Activated T-cell treated with anti-CD3 and anti-CD28 coated beads, Interleukin-2, amount 50 U/mL, for 24 hours (primary cell): ENCODE results near the gene SDCCAG8.
A peak's percentile ranks its signal among the peaks of the same experiment; 100 is the strongest.

Source experiments
- DNase-seq: peaks from one replicate; pipeline ENCODE4 v3.0.0-alpha.2; 2020
- H3K27ac Mint-ChIP-seq: 2 replicates; pipeline ENCODE4 v1.8.0; 2020; ENCODE audit warnings: mild to moderate bottlenecking, mixed read lengths
- H3K27me3 Mint-ChIP-seq: 2 replicates; pipeline ENCODE4 v1.8.0; 2020; ENCODE audit warnings: mixed read lengths
- H3K36me3 Mint-ChIP-seq: 2 replicates; pipeline ENCODE4 v1.8.0; 2020; ENCODE audit warnings: low read depth, mixed read lengths
- H3K4me1 Mint-ChIP-seq: 2 replicates; pipeline ENCODE4 v1.8.0; 2020; ENCODE audit warnings: low read depth, mixed read lengths
- H3K4me3 Mint-ChIP-seq: 2 replicates; pipeline ENCODE4 v1.8.0; 2020; ENCODE audit warnings: mild to moderate bottlenecking, moderate library complexity, mixed read lengths
- H3K9me3 Mint-ChIP-seq: 2 replicates; pipeline ENCODE4 v1.8.0; 2020; ENCODE audit warnings: mixed read lengths

SDCCAG8 gene

DNA sequence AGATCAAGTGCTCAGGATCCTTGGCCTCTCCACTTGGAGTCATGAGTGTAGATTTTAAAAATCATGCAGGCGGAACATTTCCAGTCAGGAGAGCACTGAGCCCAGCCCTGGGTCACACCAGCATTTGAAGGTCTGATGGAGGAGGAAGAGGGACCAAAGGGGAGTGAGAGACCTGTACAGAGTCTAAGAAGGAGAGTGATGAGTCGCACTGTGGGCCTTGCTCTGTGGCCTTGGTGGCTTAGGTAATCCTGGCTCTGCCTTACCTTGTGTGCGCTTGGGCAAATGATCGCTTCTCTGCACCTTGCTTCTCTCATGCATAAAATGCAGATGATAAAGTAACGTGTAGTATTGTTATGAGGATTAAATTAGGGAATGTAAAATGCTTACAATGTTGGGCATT, 225.3 kb downstream of the SDCCAG8 start:
- no peaks in the 10 kb centered on the region for H3K27me3 Mint-ChIP-seq
- peaks cover 3% of the 10 kb centered on the region for H3K36me3 Mint-ChIP-seq
- peaks cover 24% of the 10 kb centered on the region for H3K4me1 Mint-ChIP-seq
- no peak overlapping the region for H3K27ac Mint-ChIP-seq
- DNase-seq = no peak
- no peaks in the 10 kb centered on the region for H3K9me3 Mint-ChIP-seq
- H3K4me3 Mint-ChIP-seq = no peak overlapping the region

DNA sequence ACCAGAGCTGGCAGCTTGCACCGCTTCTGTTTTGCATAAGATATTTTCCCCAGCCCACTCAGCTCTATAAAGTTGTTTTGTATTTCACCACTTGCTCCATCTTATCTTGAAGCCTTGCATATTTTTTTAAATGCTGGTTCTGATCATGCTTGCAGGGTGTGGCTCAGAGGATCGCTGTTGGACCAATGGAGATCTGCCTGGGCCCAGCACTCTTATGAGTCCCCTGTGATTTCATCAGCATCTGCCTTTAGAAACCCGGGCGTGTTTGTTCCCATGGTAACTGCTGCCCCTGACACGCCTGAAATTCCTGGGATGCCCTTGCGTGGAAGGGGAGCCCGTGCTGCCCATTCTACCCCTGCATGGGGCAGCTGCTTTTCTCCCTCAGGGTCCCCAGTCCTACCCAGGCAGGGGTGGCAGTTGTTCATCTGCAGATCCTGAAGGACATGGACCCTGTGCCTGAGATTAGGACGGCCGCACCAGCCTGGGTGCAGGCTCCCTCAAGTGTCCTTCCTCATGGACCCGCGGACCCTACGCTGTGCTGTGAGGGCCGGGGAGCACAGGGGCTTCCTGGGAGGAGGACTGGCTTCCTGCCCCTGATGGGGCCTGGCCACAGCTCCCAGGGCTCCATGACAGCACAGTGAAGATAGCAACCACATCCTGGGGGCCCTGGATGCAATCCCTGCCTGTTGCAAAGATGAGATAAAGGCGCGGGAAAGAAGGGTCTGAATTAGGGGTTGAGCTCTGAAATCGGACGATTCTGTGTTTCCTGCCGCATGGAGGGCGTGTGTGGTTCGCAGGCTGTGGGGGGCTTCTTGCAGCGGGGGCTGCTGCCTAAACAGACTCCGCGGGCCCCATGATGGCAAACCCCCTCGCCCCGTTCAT, 226.5 kb downstream of the SDCCAG8 start:
- Mint-ChIP-seq H3K4me3 (peak overlapping the region; percentile 68), H3K27me3 (no peaks in the 10 kb centered on the region), H3K4me1 (peaks cover 24% of the 10 kb centered on the region), H3K36me3 (no peaks in the 10 kb centered on the region), H3K27ac (peak overlapping the region; percentile 52), H3K9me3 (no peaks in the 10 kb centered on the region)
- DNase-seq = no peak

DNA sequence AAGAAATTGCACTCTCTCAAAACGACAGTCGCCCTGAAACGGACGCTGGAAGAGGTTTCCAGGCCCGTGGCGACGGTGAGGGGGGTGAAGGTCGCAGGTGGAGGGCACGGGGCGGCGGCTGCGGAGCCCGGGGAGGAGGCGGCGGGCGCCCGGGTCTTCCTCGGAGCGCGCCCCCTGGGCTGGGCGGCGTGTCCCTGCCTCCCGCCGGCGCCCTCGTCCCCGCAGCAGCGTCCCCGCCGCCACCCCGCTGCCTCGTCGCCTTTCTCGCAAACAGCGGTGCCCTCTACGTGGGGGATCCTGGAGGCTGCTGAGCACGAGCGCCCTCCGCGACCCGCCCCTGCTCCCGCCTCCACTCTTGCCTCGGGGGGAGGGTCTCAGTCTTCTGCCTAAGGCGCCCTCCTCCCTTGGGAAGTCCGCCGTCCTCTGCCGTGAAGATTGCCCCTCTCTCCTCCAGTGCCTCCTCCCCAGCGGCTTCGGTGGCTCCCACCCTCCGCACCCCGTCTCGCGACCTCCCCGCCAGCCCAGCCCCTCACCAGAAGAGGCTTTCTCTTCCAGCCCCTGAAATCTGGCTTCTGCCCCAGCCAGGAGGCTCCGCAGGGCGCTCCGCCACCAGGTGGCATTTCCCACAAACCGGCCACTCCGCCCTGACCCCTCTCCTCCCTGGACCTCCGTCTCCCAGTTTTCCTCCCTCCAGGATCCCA, 227.4 kb downstream of the SDCCAG8 start:
- no peaks in the 10 kb centered on the region for H3K27me3 Mint-ChIP-seq
- H3K36me3 Mint-ChIP-seq = no peaks in the 10 kb centered on the region
- H3K9me3 Mint-ChIP-seq = no peaks in the 10 kb centered on the region
- peak overlapping the region; percentile 68 for H3K4me3 Mint-ChIP-seq
- H3K27ac Mint-ChIP-seq = peak overlapping the region; percentile 57
- peaks cover 24% of the 10 kb centered on the region for H3K4me1 Mint-ChIP-seq
- peak; percentile 46 for DNase-seq

DNA sequence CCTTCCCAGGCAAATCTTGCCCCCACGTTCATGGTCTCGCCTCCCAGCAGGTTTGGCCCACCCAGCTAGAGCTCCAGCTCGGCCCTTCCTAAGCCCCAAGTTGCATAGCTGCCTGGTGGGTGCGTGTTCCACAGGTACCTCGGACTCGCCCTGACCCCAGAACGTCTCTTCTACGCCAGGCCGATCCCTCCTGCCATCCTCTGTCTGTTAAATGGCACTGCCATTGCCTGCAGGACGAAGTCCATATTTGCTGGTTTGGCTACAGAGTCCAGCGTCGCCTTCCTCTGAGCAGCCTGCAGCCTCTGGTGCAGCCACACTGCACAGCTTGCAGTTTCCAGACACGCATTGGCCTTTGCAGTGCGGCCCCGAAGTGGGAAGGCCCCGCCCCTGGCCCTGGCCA, 228.1 kb downstream of the SDCCAG8 start:
- H3K4me1 Mint-ChIP-seq = peaks cover 24% of the 10 kb centered on the region
- peak overlapping the region; percentile 68 for H3K4me3 Mint-ChIP-seq
- DNase-seq = no peak
- peak overlapping the region; percentile 57 for H3K27ac Mint-ChIP-seq
- peaks cover 3% of the 10 kb centered on the region for H3K36me3 Mint-ChIP-seq
- no peaks in the 10 kb centered on the region for H3K9me3 Mint-ChIP-seq
- H3K27me3 Mint-ChIP-seq = no peaks in the 10 kb centered on the region

DNA sequence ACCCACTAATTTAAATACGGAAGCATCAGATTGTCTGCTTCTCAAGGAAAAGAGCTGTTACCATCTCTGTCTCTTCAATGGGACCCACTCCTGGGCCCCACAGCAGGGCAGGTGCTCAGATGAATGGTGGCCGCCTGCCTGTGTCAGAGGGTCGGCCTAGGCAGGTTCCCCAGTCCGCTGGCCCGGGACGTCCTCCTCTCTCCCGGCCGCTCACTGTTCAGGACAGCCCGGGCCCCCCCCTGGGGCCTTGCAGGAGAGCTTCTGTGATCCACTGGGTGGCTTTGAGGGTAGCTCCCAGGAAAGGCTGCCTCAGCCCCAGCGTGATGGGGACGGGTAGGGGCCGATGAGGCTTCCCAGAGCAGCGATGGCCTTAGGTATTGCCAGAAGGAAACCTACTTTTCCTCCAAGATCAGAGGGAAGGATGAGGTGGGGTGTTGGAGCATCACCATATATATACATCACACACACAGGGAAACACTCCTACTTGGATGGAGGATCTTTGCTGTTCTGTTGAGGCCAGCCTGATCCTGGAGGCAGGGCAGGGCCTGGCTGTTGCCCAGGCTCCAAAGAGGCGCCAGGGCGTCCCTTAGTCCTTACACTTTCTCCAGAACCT, 231.3 kb downstream of the SDCCAG8 start:
- no peak for DNase-seq
- peaks cover 10% of the 10 kb centered on the region for H3K36me3 Mint-ChIP-seq
- H3K9me3 Mint-ChIP-seq = no peaks in the 10 kb centered on the region
- no peak overlapping the region for H3K27ac Mint-ChIP-seq
- peaks cover 13% of the 10 kb centered on the region for H3K4me1 Mint-ChIP-seq
- H3K27me3 Mint-ChIP-seq = no peaks in the 10 kb centered on the region
- H3K4me3 Mint-ChIP-seq = no peak overlapping the region

DNA sequence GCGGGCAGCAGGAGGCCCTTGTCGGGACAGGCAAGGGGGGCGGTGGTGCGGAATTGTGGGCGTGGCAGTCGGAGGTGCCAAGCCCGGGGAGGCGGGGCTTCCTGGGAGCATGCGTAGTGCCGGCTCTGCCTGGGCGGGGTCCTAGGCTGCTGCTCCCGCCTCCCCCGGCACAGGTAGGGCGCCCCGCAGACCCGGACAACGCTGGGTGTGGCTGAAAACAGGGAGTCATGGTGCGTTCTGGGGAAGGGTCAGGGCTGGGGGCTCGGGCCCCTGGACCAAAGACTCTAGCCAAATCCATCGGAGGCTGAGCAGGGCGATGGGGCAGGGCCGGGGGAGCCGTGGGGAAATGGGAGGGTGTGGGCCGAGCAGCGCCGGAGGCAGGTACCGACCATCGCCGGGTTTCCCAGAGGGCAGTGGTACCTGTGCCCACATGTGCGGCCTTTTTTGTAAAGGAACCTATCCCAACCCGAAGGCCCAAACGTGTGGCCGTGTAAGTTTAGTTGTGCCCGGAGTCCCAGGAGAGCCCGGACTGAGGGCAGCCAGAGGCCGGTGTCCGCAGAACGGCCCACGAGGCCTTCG, 231.9 kb downstream of the SDCCAG8 start:
- Mint-ChIP-seq H3K27me3 (no peaks in the 10 kb centered on the region), H3K4me1 (peaks cover 7% of the 10 kb centered on the region), H3K27ac (no peak overlapping the region), H3K4me3 (no peak overlapping the region), H3K36me3 (peaks cover 10% of the 10 kb centered on the region), H3K9me3 (no peaks in the 10 kb centered on the region)
- no peak for DNase-seq

DNA sequence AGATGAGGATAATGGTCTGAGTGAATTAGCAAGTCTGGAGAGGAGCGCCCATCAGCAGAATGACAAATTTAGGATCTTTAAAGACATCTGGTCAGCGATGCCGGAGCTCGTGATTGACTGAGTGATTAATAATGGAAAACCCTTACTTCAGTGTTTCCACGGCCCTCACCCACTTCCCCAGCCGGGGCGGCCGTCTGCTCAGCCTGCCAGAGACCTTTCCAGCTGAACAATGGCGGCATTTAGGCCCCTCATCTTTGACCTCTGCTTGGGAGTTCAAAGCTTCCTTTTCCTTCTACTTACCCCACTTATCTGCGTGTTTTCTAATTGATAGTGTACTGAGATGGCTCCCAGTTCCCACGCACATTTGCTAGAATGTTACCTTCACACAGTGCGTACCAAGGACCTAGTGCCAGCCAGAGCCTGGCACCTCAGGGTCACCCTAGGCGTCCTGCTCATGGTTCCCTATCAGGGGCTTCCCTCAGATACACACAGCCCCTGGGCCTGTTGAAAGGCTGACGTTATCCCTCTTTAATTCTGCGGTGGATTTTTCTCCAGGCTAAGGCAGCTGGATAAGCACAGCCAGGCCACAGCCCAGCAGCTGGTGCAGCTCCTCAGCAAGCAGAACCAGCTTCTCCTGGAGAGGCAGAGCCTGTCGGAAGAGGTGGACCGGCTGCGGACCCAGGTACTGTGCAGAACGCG, 232.8 kb downstream of the SDCCAG8 start:
- H3K27me3 Mint-ChIP-seq = no peaks in the 10 kb centered on the region
- H3K36me3 Mint-ChIP-seq = peaks cover 10% of the 10 kb centered on the region
- H3K9me3 Mint-ChIP-seq = no peaks in the 10 kb centered on the region
- DNase-seq = no peak
- H3K4me3 Mint-ChIP-seq = no peak overlapping the region
- peaks cover 3% of the 10 kb centered on the region for H3K4me1 Mint-ChIP-seq
- no peak overlapping the region for H3K27ac Mint-ChIP-seq

DNA sequence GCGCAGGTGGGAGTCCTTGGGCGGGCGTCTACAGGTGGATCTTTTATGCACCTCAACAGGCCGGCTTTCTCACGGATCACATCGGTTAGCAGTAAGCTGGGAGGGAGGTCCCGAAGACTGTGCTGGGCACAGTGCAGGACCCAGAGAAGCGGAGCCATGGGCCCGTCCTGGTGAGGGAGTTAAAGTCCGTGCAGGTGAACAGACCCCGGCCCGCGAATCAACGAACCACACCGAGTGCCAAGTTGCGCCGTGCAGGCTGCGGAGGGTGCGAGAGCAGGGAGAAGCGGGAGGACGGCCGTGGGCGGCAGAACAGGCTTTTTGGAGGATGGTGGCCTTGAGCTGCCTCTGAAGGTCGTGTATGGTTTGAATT, 233.3 kb downstream of the SDCCAG8 start:
- H3K27ac Mint-ChIP-seq = no peak overlapping the region
- peaks cover 10% of the 10 kb centered on the region for H3K36me3 Mint-ChIP-seq

DNA sequence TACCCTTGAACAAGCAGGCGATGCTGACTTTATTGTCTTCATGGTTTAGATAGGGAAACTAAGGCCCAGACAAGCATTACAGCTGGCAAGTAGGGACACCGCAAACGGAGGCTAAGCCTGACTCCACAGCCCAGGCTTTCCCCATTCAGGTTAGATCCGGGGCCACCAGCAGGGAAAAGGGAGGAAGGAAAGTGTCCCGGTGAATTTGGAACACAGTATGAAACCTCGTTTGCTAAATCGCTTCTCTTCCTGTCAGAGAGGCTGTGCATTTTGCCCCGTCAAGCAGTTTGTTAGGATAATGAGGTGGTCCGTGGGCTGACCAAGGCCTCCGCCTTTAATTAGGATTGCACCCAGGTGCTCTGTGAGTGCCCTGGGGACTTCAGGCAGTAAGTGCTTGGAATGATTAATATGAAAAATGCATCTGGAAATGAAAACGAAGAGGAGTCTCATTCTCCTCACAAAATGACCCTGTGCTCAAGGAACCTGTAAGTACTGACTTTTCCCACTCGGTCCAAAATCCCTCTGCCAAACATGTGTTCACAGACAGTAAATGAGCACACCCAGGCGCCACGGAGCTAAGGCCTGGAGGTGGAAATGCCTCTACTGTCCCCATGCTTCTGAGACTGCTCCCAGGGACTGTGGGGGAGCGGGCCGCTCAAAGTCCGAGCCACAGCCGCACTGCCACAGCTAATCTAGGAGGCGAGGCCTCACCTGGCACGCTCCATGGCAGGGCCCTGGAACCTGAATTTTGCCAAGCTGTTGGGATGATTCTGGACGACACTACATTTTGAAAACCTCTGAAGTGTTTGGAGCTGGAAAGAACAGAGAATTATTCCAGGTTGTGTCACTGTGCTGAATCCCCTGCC, 234.1 kb downstream of the SDCCAG8 start:
- H3K4me3 Mint-ChIP-seq = no peak overlapping the region
- H3K4me1 Mint-ChIP-seq = no peaks in the 10 kb centered on the region
- no peaks in the 10 kb centered on the region for H3K27me3 Mint-ChIP-seq
- peaks cover 10% of the 10 kb centered on the region for H3K36me3 Mint-ChIP-seq
- H3K27ac Mint-ChIP-seq = no peak overlapping the region
- DNase-seq = no peak
- H3K9me3 Mint-ChIP-seq = no peaks in the 10 kb centered on the region

More for the DNA sequence above, 233.3 kb downstream of the SDCCAG8 start:
- no peak for DNase-seq
- Mint-ChIP-seq H3K4me3 (no peak overlapping the region), H3K4me1 (no peaks in the 10 kb centered on the region), H3K27me3 (no peaks in the 10 kb centered on the region), H3K9me3 (no peaks in the 10 kb centered on the region)

DNA sequence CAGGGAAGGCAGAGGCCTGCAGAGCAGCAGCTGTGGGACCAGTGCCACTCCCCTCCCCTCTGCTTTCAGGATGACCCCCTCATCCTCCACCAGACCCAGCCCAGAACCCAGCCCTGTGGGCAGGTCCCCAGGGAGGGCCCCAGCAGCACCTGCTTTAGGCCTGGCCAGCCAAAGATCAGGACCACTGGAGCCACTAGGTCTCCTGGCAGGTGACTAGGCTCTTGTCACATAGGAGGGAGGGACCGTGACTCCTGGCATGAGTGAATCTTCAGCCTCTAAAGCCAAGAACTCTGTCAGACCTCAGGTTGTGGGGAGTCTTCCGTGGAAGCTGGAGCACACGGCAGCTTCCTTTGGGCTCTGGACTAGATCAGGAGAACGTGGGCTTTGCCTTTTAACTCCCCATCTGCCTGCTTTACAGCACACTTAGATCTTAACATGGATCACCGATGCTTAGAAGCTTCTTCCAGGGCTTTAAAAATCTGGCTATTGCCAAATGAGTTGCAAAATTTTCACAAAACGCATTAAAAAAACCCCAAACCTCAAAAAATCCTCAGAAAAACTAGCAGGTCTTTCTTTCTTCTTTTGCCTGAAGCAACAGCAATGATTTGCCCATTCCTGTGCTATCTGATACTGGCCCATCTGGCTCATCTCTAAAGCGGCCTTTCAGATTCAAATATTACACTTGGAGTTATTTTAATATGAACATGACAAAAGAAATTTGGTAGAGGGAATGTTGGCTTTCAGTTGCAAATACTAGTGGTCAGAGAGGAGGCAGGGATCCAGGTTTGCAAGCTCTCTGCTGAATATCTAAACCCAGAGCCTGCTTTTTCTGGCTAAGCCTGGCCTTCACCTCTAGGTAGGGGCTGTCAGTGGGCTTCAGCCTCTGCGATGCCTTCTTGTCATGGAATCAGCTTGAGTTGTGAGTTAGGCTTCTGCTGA, 235.2 kb downstream of the SDCCAG8 start:
- H3K27me3 Mint-ChIP-seq = no peaks in the 10 kb centered on the region
- H3K36me3 Mint-ChIP-seq = peaks cover 10% of the 10 kb centered on the region
- H3K4me3 Mint-ChIP-seq = no peak overlapping the region
- peak overlapping the region; percentile 33 for H3K27ac Mint-ChIP-seq
- no peak for DNase-seq
- H3K4me1 Mint-ChIP-seq = no peaks in the 10 kb centered on the region
- no peaks in the 10 kb centered on the region for H3K9me3 Mint-ChIP-seq

DNA sequence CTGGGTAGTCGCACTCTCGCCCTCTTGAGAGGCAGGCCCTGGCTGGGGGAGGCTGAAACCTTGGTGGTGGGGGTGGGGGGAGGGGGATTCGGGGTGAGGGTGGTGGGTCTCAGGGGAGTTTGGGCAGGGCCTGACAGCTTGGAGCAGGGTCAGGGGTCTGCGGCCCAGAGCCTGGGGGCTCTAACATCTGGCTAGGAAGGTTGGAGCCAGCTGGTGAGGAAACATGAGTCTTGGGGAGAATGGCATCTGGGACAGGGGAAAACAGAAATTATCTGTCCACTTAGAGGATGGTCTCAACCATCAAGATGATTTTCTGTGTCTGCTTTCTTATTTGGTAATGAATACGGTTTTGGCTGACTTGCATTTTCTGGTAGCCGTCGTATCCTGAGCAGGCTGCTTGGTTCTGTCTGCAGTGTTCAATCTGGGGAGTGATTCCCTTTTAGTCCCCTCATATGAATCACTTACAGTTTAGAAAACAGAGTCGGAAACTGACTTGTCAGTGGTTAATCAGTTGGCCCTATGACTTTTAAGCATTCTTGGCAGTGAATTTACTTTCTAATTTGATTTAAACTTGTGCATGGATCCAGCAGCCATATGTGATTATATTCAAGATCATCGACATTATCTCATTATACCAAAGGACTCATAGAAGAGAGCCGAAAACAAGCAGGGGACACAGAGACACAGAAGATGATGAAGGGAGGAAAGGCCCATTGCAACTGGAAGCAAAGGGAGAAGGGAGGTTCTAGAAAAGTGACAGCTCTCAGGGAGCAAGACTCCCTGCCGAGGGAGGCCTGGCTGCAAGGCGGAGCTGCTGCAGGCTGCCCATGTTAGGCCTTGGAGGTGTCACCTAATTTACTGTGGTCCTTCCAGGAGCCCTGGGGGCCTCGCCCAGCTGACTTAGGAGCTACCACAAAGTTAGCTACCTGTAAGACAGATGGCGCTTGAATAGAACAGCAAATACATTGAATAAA, 237.6 kb downstream of the SDCCAG8 start:
- Mint-ChIP-seq H3K4me1 (no peaks in the 10 kb centered on the region), H3K27ac (no peak overlapping the region), H3K4me3 (no peak overlapping the region), H3K27me3 (no peaks in the 10 kb centered on the region), H3K9me3 (no peaks in the 10 kb centered on the region), H3K36me3 (peaks cover 25% of the 10 kb centered on the region)
- no peak for DNase-seq
